Stomach (tissue), 4 donors: ENCODE data around the gene SPPL2C.

Experiments used
- CTCF ChIP-seq, 7 experiments: fragments of 450-650 bp in 4 of 7; fragments of 200-600 bp in 3 of 7; sonication (generic) in 3 of 7; IDR thresholded peaks; one replicate each; pipeline ENCODE4 v1.5.1; 2016 to 2019; ENCODE audit warnings: antibody characterized with exemption in 7 of 7, control low read depth in 2 of 7, mild to moderate bottlenecking in 1 of 7
- POLR2AphosphoS5 ChIP-seq, 3 donors: sonication (generic); formaldehyde crosslinking; IDR thresholded peaks; one replicate each; pipeline ENCODE4 v1.6.1; 2016; ENCODE audit warnings: antibody characterized with exemption in 3 of 3

- TF ChIP-seq CTCF (IDR thresholded peaks at IDR 0.05) = no peak
- TF ChIP-seq POLR2AphosphoS5 (IDR thresholded peaks at IDR 0.05) = no peak
Observed at GRCh38 chr17:45877467-45877866, 32.8 kb downstream of the SPPL2C start.
